HL-60/S4 (cell line): ENCODE results near the gene MYH3.

Experiments
- in situ Hi-C: fragments of 300-500 bp; cut with MboI; formaldehyde crosslinking; loops from 2 replicates; pipeline ENCODE4 v1.14.3; 2022; ENCODE audit warnings: low sequenced_read_pairs

MYH3 gene

GRCh38 chr17:10618202-10618635 is 38.9 kb downstream of the MYH3 start:
- in situ Hi-C loops: loop anchor here (25.0 kb wide), 2 partner anchors 306 to 706 kb away; partner anchors contain the start of gene RCVRN

- in situ Hi-C loops: loop anchor here (25.0 kb wide), 2 partner anchors 305 to 705 kb away; partner anchors contain the start of gene RCVRN
These were observed 40.0 kb downstream of the MYH3 start for GRCh38 chr17:10617120-10617505.

- in situ Hi-C loops: loop anchor here (25.0 kb wide), 2 partner anchors 304 to 704 kb away; partner anchors contain the start of gene RCVRN
These were observed 40.5 kb downstream of the MYH3 start for GRCh38 chr17:10616502-10617119.

- in situ Hi-C loops: loop anchor here (25.0 kb wide), 2 partner anchors 302 to 702 kb away; partner anchors contain the start of gene RCVRN
These were observed 42.5 kb downstream of the MYH3 start for GRCh38 chr17:10614536-10615155.

- in situ Hi-C loops: loop anchor here (25.0 kb wide), 2 partner anchors 302 to 702 kb away; partner anchors contain the start of gene RCVRN
These were observed 43.2 kb downstream of the MYH3 start for GRCh38 chr17:10613775-10614513.

- in situ Hi-C loops: loop anchor here (25.0 kb wide), 2 partner anchors 301 to 701 kb away; partner anchors contain the start of gene RCVRN
These were observed 44.0 kb downstream of the MYH3 start for GRCh38 chr17:10612957-10613744.

GRCh38 chr17:10610884-10611283 is 46.2 kb downstream of the MYH3 start:
- in situ Hi-C loops: loop anchor here (25.0 kb wide), 2 partner anchors 299 to 699 kb away; partner anchors contain the start of gene RCVRN

GRCh38 chr17:10608244-10608643 is 48.9 kb downstream of the MYH3 start:
- in situ Hi-C loops: loop anchor here (25.0 kb wide), 2 partner anchors 296 to 696 kb away; partner anchors contain the start of gene RCVRN

- in situ Hi-C loops: loop anchor here (25.0 kb wide), 2 partner anchors 294 to 694 kb away; partner anchors contain the start of gene RCVRN
These were observed 51.0 kb downstream of the MYH3 start for GRCh38 chr17:10606110-10606509.

- in situ Hi-C loops: loop anchor here (25.0 kb wide), 2 partner anchors 293 to 693 kb away; partner anchors contain the start of gene RCVRN
These were observed 51.8 kb downstream of the MYH3 start for GRCh38 chr17:10605221-10605783.

- in situ Hi-C loops: loop anchor here (25.0 kb wide), 2 partner anchors 292 to 692 kb away; partner anchors contain the start of gene RCVRN
These were observed 52.6 kb downstream of the MYH3 start for GRCh38 chr17:10604521-10604920.

- in situ Hi-C loops: loop anchor here (25.0 kb wide), 2 partner anchors 292 to 692 kb away; partner anchors contain the start of gene RCVRN
These were observed 53.2 kb downstream of the MYH3 start for GRCh38 chr17:10603931-10604330.

GRCh38 chr17:10600571-10600970 is 56.5 kb downstream of the MYH3 start:
- in situ Hi-C loops: loop anchor here (25.0 kb wide), 2 partner anchors 288 to 688 kb away; partner anchors contain the start of gene RCVRN

- in situ Hi-C loops: no loop called here
These were observed 58.5 kb downstream of the MYH3 start for GRCh38 chr17:10598621-10599020.

GRCh38 chr17:10589553-10590145 is 67.5 kb downstream of the MYH3 start:
- in situ Hi-C loops: no loop called here

GRCh38 chr17:10585529-10585928 is 71.6 kb downstream of the MYH3 start:
- in situ Hi-C loops: no loop called here

GRCh38 chr17:10583834-10584233 is 73.3 kb downstream of the MYH3 start:
- in situ Hi-C loops: no loop called here

- in situ Hi-C loops: no loop called here
These were observed 77.8 kb downstream of the MYH3 start for GRCh38 chr17:10579270-10579669.
